ENCODE results near the gene TLCD3A.

GRCh38 chr17:787641-788221, 55.3 kb downstream of the TLCD3A start:
- TF ChIP-seq POLR2A (IDR thresholded peaks at IDR 0.05; ENCODE audit: low read depth, low read length) (no peak), POLR2AphosphoS5 (IDR thresholded peaks at IDR 0.05; ENCODE audit: low read depth, low read length) (no peak), TAF1 (IDR thresholded peaks at IDR 0.05; ENCODE audit: borderline replicate concordance, low read depth, low read length) (no peak)
